ENCODE measurements around the gene B3GALNT2.

DNA sequence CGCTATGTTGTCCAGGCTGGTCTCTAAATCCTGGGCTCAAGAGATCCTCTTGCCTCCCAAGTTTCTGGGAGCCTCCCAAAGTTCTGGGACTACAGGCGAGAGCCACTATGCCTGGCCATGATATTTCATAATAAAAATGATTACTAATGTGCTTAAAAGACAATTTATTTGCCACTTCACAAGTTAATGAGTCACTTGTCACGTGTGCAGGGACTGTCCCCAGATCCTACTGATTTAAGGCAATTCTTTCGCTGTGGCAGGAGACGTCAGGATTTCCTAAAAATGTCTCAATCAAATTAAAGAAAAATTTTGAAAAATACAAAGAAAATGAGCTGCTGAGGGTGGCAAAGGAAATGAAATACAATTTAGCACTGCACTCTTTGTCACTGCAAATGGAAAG lies 43.5 kb downstream of the B3GALNT2 start:
- no peak for TF ChIP-seq CTCF (IDR thresholded peaks at IDR 0.05)
- no peak for TF ChIP-seq EZH2 (IDR thresholded peaks at IDR 0.05; ENCODE audit: borderline replicate concordance, insufficient read depth, low read depth, low read length, poor library complexity, severe bottlenecking)
